HepG2 (cell line): ENCODE measurements around the gene DOLK. TPM values are rescaled to one million over a fixed set of nuclear protein-coding genes. Genes with fewer than 3 reads are reported as not detected.

Source experiments
- BHLHE40 ChIP-seq: IDR thresholded peaks from 2 replicates; pipeline ENCODE4 v1.6.1; 2011; ENCODE audit warnings: low read length, improper control_type of control experiment
- CCDC6 ChIP-seq: sonication (generic); formaldehyde crosslinking; IDR thresholded peaks from 2 replicates; pipeline ENCODE4 v1.8.1; 2022; ENCODE audit warnings: mild to moderate bottlenecking, missing genetic modification reagents, moderate library complexity
- CEBPG ChIP-seq: IDR thresholded peaks from 2 replicates; pipeline ENCODE4 v1.6.1; 2016
- CENPX ChIP-seq: sonication (generic); formaldehyde crosslinking; IDR thresholded peaks from 2 replicates; pipeline ENCODE4 v1.9.0; 2021; ENCODE audit warnings: mild to moderate bottlenecking, missing genetic modification reagents, moderate library complexity
- HOXA3 ChIP-seq: sonication (generic); formaldehyde crosslinking; IDR thresholded peaks from 2 replicates; pipeline ENCODE4 v1.5.0; 2020; ENCODE audit warnings: missing genetic modification reagents
- KLF15 ChIP-seq: sonication (generic); formaldehyde crosslinking; IDR thresholded peaks from 2 replicates; pipeline ENCODE4 v1.8.1; 2023; ENCODE audit warnings: borderline replicate concordance, mild to moderate bottlenecking, inconsistent platforms, missing genetic modification reagents, mixed read lengths
- MAF1 ChIP-seq: sonication (generic); formaldehyde crosslinking; IDR thresholded peaks from 2 replicates; pipeline ENCODE4 v1.5.0; 2020; ENCODE audit warnings: missing genetic modification reagents, borderline replicate concordance
- MYNN ChIP-seq: sonication (generic); formaldehyde crosslinking; IDR thresholded peaks from 2 replicates; pipeline ENCODE4 v1.4.0; 2020; ENCODE audit warnings: mild to moderate bottlenecking, low read depth, missing genetic modification reagents
- RFX1 ChIP-seq: fragments of 450-650 bp; IDR thresholded peaks from 2 replicates; pipeline ENCODE4 v1.6.1; 2017
- SUZ12 ChIP-seq: fragments of 150-350 bp; IDR thresholded peaks from 2 replicates; pipeline ENCODE4 v1.6.1; 2014; ENCODE audit warnings: low read depth, low read length
- ZBTB38 ChIP-seq: sonication (generic); formaldehyde crosslinking; IDR thresholded peaks from 2 replicates; pipeline ENCODE4 v1.5.1; 2020; ENCODE audit warnings: mild to moderate bottlenecking, missing genetic modification reagents
- ZNF83 ChIP-seq: sonication (generic); formaldehyde crosslinking; IDR thresholded peaks from 2 replicates; pipeline ENCODE4 v1.4.0; 2020; ENCODE audit warnings: missing genetic modification reagents, mild to moderate bottlenecking, borderline replicate concordance
- ZSCAN22 ChIP-seq: sonication (generic); formaldehyde crosslinking; IDR thresholded peaks from 2 replicates; pipeline ENCODE4 v1.4.0; 2020; ENCODE audit warnings: mild to moderate bottlenecking, missing genetic modification reagents
- polyA plus RNA-seq, 8 experiments: library from polyadenylated mRNA; depleted of rRNA in 3 of 8; stranded (reverse) in 7 of 8; unstranded in 1 of 8; fragments of >200 nt; fragmentation: Illumina TruSeq in 4 of 8; extraction: Trizol in 4 of 8; gene quantifications; 2 replicates each; pipeline versions ENCODE4 v1.2.1 to v1.2.3, GENCODE V29; 2011 to 2016; ENCODE audit warnings: low read depth in 4 of 8, missing spikeins in 1 of 8, mixed read lengths in 1 of 8; ENCODE audit not compliant: insufficient read depth in 1 of 8
- total RNA-seq, 5 experiments: library from RNA; depleted of rRNA; stranded (reverse); fragments of >200 nt; fragmentation: Illumina TruSeq; extraction: Trizol; gene quantifications; 2 replicates each; pipeline ENCODE4 v1.2.3, GENCODE V29; 2016; ENCODE audit warnings: low read depth in 1 of 5
- TF ChIP-seq, protein P1 (sequence below): sonication (generic); formaldehyde crosslinking; IDR thresholded peaks from 2 replicates; pipeline ENCODE4 v1.5.0; 2020; ENCODE audit warnings: mild to moderate bottlenecking, missing genetic modification reagents
- TF ChIP-seq, protein P2 (sequence below): sonication (generic); formaldehyde crosslinking; IDR thresholded peaks from 2 replicates; pipeline ENCODE4 v1.4.0; 2020; ENCODE audit warnings: mild to moderate bottlenecking, missing genetic modification reagents
- TF ChIP-seq, protein P3 (sequence below): sonication (generic); formaldehyde crosslinking; IDR thresholded peaks from 2 replicates; pipeline ENCODE4 v1.4.0; 2020; ENCODE audit warnings: missing genetic modification reagents
- TF ChIP-seq, protein P4 (sequence below): sonication (generic); formaldehyde crosslinking; IDR thresholded peaks from 2 replicates; pipeline ENCODE4 v1.8.0; 2023; ENCODE audit warnings: mild to moderate bottlenecking, missing genetic modification reagents
- TF ChIP-seq, protein P5 (sequence below): sonication (generic); formaldehyde crosslinking; conservative IDR thresholded peaks from 2 replicates; pipeline ENCODE4 v1.4.0; 2020; ENCODE audit warnings: missing genetic modification reagents
- TF ChIP-seq, protein P6 (sequence below): sonication (generic); formaldehyde crosslinking; IDR thresholded peaks from 2 replicates; pipeline ENCODE4 v1.5.1; 2020; ENCODE audit warnings: mild to moderate bottlenecking, missing genetic modification reagents, moderate library complexity

DOLK gene
- total and polyA plus RNA-seq, 2 of the 13 experiments (the other 11 are each of a cell fraction or from before 2014, with no cell fraction given) = 15.4 to 18.7 TPM

DNA sequence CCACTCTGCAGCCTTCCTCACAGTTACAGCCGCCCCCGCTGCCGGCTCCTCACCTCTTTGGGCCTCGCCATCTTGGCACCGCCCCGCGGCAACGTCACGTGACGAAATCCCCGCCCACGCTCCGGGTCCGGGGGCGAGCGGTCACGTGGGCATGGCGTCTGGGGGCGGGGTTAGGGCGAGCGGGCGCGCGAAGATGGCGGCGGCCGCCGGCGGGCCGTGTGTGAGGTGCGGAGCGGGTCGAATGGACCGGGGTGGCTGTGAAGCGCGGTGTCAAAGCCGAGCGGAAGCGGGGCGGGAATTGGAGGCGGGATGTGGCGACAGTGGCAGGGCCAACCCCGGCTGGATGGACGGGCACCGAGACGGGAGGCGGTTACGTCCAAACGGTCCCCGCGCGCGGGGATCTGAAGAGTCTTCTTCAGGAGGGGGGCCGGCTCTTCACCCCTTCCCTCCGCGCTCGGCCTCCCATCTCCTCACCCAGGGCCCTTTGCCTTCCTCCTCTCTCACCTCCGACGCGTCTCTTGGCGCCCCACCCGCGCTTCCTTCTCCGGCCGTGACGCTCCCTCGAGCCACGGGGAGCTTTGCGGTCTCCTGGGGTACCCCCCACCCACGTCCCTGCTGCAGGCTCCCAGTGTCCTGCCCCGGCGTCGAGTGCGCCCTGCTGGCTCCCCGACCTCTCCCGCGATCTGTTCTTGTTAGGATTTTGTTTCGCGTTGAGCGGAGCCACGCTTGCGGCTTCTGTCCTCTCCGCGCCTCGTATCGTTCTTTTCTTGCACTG is at the start of gene DOLK, which contains the start of gene NUP188 (continued):
- TF ChIP-seq CCDC6 (CRISPR knock-in tag) (peak; percentile 40; the same call in 1 of the 2 replicates), HOXA3 (CRISPR knock-in tag) (peak; percentile 94), CEBPG (peak; percentile 60), ZNF83 (CRISPR knock-in tag) (no peak), RFX1 (no peak), SUZ12 (no peak), ZBTB38 (CRISPR knock-in tag) (peak; percentile 71; the same call in 1 of the 2 replicates), MAF1 (CRISPR knock-in tag) (peak; percentile 58; the same call in 1 of the 2 replicates), BHLHE40 (peak; percentile 94), CENPX (CRISPR knock-in tag) (no peak), MYNN (CRISPR knock-in tag) (no peak), ZSCAN22 (CRISPR knock-in tag) (no peak), KLF15 (CRISPR knock-in tag) (no peak)
- TF ChIP-seq, protein P1, sequence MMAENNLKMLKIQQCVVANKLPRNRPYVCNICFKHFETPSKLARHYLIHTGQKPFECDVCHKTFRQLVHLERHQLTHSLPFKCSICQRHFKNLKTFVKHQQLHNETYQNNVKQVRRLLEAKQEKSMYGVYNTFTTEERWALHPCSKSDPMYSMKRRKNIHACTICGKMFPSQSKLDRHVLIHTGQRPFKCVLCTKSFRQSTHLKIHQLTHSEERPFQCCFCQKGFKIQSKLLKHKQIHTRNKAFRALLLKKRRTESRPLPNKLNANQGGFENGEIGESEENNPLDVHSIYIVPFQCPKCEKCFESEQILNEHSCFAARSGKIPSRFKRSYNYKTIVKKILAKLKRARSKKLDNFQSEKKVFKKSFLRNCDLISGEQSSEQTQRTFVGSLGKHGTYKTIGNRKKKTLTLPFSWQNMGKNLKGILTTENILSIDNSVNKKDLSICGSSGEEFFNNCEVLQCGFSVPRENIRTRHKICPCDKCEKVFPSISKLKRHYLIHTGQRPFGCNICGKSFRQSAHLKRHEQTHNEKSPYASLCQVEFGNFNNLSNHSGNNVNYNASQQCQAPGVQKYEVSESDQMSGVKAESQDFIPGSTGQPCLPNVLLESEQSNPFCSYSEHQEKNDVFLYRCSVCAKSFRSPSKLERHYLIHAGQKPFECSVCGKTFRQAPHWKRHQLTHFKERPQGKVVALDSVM = no peak; the same call in 1 of the 2 replicates
- TF ChIP-seq, protein P2, sequence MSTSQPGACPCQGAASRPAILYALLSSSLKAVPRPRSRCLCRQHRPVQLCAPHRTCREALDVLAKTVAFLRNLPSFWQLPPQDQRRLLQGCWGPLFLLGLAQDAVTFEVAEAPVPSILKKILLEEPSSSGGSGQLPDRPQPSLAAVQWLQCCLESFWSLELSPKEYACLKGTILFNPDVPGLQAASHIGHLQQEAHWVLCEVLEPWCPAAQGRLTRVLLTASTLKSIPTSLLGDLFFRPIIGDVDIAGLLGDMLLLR (CRISPR knock-in tag) = peak; percentile 88
- TF ChIP-seq, protein P3, sequence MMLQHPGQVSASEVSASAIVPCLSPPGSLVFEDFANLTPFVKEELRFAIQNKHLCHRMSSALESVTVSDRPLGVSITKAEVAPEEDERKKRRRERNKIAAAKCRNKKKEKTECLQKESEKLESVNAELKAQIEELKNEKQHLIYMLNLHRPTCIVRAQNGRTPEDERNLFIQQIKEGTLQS (CRISPR knock-in tag) = peak; percentile 15; the same call in 1 of the 2 replicates
- TF ChIP-seq, protein P4, sequence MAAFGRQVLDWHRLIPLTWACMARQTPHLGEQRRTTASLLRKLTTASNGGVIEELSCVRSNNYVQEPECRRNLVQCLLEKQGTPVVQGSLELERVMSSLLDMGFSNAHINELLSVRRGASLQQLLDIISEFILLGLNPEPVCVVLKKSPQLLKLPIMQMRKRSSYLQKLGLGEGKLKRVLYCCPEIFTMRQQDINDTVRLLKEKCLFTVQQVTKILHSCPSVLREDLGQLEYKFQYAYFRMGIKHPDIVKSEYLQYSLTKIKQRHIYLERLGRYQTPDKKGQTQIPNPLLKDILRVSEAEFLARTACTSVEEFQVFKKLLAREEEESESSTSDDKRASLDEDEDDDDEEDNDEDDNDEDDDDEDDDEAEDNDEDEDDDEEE (CRISPR knock-in tag) = no peak
- TF ChIP-seq, protein P5, sequence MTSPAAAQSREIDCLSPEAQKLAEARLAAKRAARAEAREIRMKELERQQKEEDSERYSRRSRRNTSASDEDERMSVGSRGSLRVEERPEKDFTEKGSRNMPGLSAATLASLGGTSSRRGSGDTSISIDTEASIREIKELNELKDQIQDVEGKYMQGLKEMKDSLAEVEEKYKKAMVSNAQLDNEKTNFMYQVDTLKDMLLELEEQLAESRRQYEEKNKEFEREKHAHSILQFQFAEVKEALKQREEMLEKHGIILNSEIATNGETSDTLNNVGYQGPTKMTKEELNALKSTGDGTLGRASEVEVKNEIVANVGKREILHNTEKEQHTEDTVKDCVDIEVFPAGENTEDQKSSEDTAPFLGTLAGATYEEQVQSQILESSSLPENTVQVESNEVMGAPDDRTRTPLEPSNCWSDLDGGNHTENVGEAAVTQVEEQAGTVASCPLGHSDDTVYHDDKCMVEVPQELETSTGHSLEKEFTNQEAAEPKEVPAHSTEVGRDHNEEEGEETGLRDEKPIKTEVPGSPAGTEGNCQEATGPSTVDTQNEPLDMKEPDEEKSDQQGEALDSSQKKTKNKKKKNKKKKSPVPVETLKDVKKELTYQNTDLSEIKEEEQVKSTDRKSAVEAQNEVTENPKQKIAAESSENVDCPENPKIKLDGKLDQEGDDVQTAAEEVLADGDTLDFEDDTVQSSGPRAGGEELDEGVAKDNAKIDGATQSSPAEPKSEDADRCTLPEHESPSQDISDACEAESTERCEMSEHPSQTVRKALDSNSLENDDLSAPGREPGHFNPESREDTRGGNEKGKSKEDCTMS (CRISPR knock-in tag) = no peak
- TF ChIP-seq, protein P6, sequence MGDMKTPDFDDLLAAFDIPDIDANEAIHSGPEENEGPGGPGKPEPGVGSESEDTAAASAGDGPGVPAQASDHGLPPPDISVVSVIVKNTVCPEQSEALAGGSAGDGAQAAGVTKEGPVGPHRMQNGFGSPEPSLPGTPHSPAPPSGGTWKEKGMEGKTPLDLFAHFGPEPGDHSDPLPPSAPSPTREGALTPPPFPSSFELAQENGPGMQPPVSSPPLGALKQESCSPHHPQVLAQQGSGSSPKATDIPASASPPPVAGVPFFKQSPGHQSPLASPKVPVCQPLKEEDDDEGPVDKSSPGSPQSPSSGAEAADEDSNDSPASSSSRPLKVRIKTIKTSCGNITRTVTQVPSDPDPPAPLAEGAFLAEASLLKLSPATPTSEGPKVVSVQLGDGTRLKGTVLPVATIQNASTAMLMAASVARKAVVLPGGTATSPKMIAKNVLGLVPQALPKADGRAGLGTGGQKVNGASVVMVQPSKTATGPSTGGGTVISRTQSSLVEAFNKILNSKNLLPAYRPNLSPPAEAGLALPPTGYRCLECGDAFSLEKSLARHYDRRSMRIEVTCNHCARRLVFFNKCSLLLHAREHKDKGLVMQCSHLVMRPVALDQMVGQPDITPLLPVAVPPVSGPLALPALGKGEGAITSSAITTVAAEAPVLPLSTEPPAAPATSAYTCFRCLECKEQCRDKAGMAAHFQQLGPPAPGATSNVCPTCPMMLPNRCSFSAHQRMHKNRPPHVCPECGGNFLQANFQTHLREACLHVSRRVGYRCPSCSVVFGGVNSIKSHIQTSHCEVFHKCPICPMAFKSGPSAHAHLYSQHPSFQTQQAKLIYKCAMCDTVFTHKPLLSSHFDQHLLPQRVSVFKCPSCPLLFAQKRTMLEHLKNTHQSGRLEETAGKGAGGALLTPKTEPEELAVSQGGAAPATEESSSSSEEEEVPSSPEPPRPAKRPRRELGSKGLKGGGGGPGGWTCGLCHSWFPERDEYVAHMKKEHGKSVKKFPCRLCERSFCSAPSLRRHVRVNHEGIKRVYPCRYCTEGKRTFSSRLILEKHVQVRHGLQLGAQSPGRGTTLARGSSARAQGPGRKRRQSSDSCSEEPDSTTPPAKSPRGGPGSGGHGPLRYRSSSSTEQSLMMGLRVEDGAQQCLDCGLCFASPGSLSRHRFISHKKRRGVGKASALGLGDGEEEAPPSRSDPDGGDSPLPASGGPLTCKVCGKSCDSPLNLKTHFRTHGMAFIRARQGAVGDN = peak; percentile 93
